Endometrium (tissue), 2 donors: ENCODE results near the gene IFITM10.

Experiments
- FAIRE-seq: peaks from 2 replicates; lab custom pipeline; 2012; peaks lifted over from hg19 to GRCh38; lab: Jason Lieb, UNC
- donor health status: control.
- donor health status: control.

Gene IFITM10

GRCh38 chr11:1707751-1708150 lies 42.6 kb downstream of the IFITM10 start:
- no peak for FAIRE-seq

- no peak for FAIRE-seq
Measured at GRCh38 chr11:1706634-1707400, 43.6 kb downstream of the IFITM10 start.

DNA sequence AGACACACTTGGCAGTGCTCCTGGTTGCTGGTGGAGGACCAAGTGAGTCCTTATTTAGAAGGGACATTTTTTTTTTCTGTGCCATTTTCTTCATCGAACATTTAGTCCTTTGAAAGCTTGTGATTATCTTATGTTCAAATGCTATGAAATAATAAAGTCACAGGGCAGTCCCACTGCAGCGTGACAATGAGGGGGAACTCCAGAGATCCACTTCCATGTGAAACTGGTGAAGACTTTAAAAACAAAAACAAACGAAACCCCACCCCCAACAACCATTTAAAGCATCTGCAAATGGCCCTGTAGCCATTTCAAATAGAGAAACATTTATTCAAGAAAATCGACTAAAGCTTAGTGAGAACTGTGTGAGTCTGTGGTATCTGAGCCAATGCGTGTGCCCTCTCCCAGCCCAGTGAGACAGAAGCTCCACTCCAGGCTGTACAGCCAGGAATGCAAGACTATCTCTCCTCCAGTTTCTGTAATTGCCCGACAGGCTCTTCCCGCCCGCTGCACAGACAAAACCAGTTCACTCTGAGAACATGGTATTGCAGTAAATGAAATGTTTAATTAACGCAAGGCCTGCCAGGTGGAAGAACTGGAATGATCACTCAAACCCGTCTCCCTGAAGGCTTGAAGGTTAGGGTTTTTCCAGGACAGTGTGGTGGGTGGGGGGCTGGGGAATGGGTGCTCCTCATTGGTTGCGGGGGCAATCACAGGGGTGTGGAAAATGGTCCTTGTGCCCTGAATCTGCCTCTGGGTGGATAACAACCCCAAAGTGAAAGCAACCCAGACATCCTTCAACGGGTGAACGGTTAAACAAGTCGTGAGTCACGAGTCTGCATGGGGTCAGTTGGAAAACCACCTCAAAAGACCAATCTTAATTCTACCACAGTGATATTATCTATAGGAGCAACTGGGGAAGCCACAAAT lies 45.0 kb downstream of the IFITM10 start:
- FAIRE-seq = no peak

DNA sequence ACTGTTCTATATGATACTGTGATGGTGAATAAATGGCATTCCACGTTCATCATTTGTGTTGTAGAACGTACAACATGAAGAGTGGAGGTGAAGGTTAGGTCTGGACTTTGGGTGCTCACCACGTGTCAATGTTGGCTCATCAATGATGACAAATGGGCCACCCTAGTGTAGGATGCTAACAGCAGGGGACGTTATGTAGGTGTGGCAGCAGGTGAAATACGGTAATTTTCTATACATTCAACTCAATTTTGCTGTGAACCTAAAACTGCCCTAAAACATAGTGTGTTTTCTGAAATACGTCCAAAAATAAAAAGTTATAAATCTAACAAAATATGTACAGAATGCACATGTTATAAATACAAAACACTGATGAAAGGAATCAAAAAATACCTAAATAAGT lies 47.2 kb downstream of the IFITM10 start:
- no peak for FAIRE-seq

DNA sequence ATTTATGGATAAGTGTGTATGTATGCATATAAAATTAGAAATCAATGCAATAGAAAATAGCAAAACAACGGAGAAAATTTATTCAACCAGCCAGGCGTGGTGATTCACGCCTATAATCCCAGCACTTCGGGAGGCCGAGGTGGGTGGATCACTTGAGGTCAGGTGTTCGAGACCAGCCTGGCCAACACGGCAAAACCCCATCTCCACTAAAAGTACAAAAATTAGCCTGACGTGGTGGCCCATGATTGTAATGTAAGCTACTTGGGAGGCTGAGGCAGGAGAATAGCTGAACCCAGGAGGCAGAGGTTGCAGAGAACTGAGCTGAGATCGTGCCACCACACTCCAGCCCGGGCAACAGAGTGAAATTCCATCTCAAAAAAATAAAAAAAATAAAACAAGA lies 47.9 kb downstream of the IFITM10 start:
- FAIRE-seq = no peak

DNA sequence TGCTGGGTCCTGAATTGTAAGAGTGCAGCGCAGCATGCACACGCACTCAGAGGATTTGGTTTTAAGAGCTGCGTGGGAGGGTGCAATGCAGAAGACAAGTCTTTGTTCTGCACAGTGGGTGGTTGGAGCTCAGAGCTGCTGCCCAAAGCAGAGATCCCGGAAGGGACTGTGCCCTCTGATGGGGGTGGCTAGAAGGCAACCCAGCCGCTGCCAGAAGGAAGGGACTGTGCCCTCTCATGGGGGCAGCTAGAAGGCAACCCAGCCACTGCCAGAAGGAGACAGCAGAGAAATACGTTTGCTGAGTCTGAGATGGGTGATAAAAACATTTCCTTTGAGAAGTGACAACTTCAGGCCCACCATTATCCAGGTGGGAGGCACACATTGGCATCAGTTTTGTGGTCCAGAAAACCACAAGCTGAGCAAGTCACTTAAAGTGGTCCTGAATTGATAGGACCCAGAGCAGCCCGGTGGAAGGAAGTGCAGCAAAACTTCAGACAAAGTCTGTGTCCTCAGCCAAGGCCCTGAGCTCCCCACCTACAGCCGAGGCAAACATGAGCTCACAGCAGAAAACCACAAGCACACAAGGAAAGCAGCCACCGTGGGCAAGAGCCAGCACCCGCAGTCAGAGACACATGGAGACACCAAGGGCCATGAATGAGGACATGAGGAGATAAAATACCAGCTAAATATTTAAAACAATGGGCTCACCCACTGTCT lies 49.1 kb downstream of the IFITM10 start:
- FAIRE-seq = no peak

- FAIRE-seq = no peak
Measured at GRCh38 chr11:1699771-1700170, 50.6 kb downstream of the IFITM10 start.

DNA sequence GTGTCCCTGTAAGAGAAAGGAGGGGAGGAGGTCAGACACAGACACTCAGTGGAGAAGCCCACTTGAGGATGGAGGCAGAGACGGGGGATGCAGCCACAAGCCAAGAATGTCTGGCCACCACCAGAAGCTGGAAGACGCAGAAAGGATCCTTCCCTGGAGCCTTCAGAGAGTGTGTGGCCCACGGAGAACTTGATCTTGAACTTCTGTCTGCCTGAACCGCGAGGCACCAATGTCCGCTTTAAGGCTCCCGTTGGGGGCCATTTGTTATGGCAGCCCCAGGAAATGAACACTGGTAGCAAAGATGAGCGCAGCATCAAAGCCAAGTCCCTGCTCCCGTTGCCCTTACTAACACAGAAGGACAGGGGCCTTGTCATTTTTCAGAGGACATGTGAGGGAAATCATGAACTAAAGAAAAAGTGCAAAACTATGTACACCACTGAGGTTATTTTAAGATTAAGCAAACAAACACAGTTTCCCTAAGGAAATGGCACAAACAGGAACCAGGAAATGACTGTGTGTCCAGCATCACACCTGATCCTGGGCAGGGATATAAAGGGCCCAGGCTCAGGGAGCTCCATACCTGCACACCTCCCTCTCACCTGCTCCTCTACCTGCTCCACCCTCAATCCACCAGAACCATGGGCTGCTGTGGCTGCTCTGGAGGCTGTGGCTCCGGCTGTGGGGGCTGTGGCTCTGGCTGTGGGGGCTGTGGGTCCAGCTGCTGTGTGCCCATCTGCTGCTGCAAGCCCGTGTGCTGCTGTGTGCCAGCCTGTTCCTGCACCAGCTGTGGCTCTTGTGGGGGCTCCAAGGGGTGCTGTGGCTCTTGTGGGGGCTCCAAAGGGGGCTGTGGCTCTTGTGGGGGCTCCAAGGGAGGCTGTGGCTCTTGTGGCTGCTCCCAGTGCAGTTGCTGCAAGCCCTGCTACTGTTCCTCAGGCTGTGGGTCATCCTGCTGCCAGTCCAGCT lies 53.5 kb downstream of the IFITM10 start, which contains the start of gene KRTAP5-6:
Gene KRTAP5-6 (plus strand): TSS at position 588 of the 963 bp plus-strand sequence. CDS start 51 bp downstream, at position 639.
- FAIRE-seq = no peak

- FAIRE-seq = no peak
Measured at GRCh38 chr11:1695548-1696108, 54.8 kb downstream of the IFITM10 start.

- FAIRE-seq = no peak
Measured at GRCh38 chr11:1694846-1695547, 55.4 kb downstream of the IFITM10 start.

DNA sequence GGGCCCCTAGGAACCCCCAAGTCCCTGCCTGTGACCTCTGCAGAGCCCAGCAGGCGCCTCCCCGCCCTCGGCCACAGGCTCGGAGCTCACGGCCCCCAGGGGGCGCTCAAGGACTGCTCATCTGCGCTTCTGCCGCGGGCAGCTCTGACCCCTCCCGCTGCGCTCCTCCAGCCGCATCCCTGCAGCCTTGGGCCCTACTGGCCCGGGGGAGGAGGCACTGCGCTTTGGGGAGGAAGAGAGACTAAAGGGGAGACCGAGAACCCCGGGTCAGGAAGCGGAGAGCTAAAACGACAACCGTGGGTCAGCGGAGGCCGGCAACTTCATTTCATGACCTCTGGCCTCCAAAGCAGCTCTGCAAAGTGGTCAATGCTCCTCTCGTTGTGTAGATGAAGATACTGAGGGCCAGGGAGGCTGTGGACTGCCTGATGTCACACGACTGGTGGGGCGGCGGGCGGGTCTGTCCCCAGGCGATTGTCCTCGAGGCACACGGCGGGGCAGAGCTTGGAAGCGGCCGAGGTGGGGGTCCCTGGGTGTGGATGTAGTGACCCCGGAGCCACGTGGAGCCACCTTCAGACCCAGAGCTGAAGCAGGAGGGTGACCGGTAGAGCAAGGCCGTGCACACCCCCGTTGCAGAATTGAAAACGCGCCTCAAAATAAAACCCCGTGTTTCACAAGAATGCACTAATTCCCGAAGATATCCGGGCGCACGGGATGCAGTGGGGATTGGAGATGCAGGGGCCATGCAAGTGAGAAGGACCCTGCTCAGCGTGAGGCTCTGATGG lies 56.1 kb downstream of the IFITM10 start:
- no peak for FAIRE-seq

GRCh38 chr11:1693327-1694063 lies 56.9 kb downstream of the IFITM10 start:
- FAIRE-seq = no peak

DNA sequence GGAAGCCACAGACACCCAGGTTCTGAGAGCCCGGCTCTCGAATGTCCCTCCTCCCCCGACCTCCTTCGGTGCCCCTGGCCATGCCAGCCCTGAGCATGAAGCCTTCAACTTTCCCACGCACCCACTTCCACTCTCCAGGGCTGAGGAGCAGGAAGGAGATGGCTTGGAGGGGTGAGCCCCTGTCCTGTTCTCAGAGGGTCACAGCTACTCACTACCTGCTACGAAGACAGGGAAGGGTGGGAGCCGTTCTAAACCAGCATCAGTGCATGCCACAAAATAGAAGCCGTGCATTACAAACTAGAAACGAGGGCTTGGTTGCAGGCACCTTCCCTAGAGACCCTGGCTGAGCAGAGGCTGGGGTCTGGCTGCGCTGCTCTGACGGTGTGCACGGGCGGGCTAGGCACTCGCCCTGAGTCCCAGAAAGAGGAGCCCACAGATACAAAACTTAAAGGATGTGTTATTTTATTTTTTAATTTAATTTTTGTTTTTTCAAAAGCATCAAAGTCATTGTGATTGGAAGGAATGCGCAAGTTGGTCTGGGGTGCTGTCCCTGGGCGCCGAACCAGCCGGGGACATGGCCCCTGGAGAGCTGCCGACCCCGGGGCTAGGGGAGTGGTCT lies 57.6 kb downstream of the IFITM10 start:
- FAIRE-seq = no peak

- no peak for FAIRE-seq
Measured at GRCh38 chr11:1691878-1692707, 58.3 kb downstream of the IFITM10 start.

DNA sequence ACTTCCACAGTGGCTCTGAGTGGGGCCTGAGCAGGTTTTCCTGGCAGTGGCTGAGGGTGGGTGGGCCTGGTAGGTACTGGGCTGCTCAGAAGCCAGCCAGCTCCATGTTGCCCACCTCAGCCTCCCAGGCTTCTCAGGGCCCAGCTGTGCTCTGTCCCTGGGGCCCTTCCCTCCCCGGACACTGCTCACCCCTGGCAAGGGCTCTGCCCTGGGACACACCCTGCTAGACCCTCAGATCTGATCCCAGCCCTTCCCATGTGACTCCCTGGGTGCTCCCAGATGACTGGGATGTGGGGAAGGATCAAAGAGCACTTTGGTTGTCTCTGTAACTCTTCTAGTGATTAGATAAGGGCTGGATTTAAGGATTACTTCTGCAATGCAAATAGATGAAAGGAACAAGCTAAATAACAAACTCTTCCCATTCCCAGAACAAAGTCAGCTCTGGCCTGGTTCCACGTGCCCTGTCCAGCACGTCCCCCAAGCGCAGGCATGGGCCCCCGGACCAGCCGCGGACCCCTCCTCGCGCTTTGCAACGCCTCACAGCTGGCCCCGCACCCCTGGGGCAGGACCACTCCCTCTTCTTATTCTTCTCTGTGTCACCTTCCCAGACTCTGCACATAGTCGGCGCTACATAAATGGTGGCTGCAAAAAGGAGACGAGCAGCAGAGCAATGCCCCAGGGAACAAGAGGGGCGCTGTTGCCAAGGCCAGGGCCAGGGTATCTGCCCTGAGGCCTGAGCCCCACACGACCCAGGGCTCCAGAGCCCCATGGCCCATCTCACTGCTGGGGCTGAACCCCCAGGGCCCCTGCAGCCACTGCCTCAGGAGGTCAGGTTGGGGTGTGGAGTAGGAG lies 59.1 kb downstream of the IFITM10 start:
- no peak for FAIRE-seq
